Nephron (organoid): ENCODE results near the gene GPR156.

Source experiments
- H3K27ac Mint-ChIP-seq, 3 experiments: 2 replicates each; pipeline ENCODE4 v1.8.0; 2020; ENCODE audit warnings: mixed read lengths in 3 of 3, mild to moderate bottlenecking in 2 of 3, moderate library complexity in 1 of 3
- H3K27me3 Mint-ChIP-seq: 2 replicates; pipeline ENCODE4 v1.8.0; 2021; ENCODE audit warnings: low read depth, mild to moderate bottlenecking, moderate library complexity, mixed read lengths
- H3K36me3 Mint-ChIP-seq: 2 replicates; pipeline ENCODE4 v1.8.0; 2020; ENCODE audit warnings: low read depth, mixed read lengths
- H3K4me1 Mint-ChIP-seq: 2 replicates; pipeline ENCODE4 v1.8.0; 2020; ENCODE audit warnings: mixed read lengths
- H3K4me3 Mint-ChIP-seq, 3 experiments: 2 replicates each; pipeline ENCODE4 v1.8.0; 2020; ENCODE audit warnings: mild to moderate bottlenecking in 3 of 3, mixed read lengths in 3 of 3, moderate library complexity in 2 of 3
- H3K9me3 Mint-ChIP-seq: 2 replicates; pipeline ENCODE4 v1.8.0; 2020; ENCODE audit warnings: mixed read lengths
- TF ChIP-seq, protein P1 (sequence below), 3 experiments: fragments of 200-600 bp; sonication (generic); IDR thresholded peaks; one replicate each; pipeline ENCODE4 v1.5.0; 2021; ENCODE audit warnings: antibody characterized with exemption in 3 of 3; ENCODE audit not compliant: unreplicated experiment in 3 of 3

GPR156 gene

GRCh38 chr3:120148187-120148949, 136.7 kb downstream of the GPR156 start:
- Mint-ChIP-seq H3K9me3 (no peaks in the 10 kb centered on the region), H3K27me3 (peaks cover 5% of the 10 kb centered on the region), H3K4me1 (peaks cover 6% of the 10 kb centered on the region), H3K4me3 (no peak overlapping the region), H3K27ac (no peak overlapping the region), H3K36me3 (no peaks in the 10 kb centered on the region)
- TF ChIP-seq, protein P1, sequence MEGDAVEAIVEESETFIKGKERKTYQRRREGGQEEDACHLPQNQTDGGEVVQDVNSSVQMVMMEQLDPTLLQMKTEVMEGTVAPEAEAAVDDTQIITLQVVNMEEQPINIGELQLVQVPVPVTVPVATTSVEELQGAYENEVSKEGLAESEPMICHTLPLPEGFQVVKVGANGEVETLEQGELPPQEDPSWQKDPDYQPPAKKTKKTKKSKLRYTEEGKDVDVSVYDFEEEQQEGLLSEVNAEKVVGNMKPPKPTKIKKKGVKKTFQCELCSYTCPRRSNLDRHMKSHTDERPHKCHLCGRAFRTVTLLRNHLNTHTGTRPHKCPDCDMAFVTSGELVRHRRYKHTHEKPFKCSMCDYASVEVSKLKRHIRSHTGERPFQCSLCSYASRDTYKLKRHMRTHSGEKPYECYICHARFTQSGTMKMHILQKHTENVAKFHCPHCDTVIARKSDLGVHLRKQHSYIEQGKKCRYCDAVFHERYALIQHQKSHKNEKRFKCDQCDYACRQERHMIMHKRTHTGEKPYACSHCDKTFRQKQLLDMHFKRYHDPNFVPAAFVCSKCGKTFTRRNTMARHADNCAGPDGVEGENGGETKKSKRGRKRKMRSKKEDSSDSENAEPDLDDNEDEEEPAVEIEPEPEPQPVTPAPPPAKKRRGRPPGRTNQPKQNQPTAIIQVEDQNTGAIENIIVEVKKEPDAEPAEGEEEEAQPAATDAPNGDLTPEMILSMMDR (IDR thresholded peaks at IDR 0.05; ENCODE audit: unreplicated experiment in 3 of 3), result no peak

DNA sequence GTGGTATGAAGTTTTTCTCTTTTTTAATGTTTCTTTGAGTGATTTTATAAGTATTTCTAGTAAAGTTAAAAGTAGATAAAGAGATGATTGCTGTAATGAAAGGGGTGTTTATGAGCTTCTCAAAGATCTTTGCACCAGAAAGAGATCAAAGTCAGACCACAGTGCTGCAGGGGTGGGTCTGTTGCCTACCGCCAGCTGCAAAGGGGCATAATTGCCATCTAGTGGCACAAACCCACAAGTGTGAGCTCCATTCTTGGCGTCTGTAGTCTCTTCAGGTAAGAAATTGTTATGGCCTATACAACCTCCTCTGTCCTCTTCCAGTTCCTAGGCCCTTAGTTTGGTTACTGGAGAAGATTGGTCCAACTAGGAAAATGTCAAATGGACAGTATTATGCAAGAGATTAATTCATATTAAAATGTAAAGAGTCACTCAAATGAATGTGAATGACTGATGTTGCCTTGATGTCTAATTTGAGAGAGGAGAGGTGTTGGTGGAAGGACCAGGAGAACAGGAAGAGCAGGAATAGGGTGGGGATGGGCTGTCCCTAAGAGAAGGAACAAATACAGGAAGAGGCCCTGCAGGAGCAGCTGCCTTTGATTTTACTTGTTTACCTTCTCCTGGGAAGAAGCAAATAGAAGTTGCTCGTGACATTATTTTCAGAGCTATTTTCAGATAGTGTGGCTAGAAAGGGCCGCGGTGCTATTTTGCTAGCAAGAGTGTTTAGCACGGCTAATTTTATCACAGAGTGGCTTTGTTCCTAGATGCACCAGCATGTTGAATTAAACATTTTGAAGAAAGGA, 137.8 kb downstream of the GPR156 start:
- peaks cover 1% of the 10 kb centered on the region for H3K27me3 Mint-ChIP-seq
- TF ChIP-seq, protein P1 (IDR thresholded peaks at IDR 0.05; ENCODE audit: unreplicated experiment in 3 of 3), result no peak
- H3K4me3 Mint-ChIP-seq, result no peak overlapping the region
- no peaks in the 10 kb centered on the region for H3K9me3 Mint-ChIP-seq
- H3K4me1 Mint-ChIP-seq, result peaks cover 6% of the 10 kb centered on the region
- no peaks in the 10 kb centered on the region for H3K36me3 Mint-ChIP-seq
- H3K27ac Mint-ChIP-seq, result no peak overlapping the region

GRCh38 chr3:120145542-120146285, 139.3 kb downstream of the GPR156 start:
- Mint-ChIP-seq H3K4me1 (peaks cover 6% of the 10 kb centered on the region), H3K9me3 (no peaks in the 10 kb centered on the region), H3K4me3 (no peak overlapping the region), H3K27ac (no peak overlapping the region), H3K36me3 (no peaks in the 10 kb centered on the region), H3K27me3 (no peaks in the 10 kb centered on the region)
- TF ChIP-seq, protein P1 (IDR thresholded peaks at IDR 0.05; ENCODE audit: unreplicated experiment in 3 of 3), result no peak

DNA sequence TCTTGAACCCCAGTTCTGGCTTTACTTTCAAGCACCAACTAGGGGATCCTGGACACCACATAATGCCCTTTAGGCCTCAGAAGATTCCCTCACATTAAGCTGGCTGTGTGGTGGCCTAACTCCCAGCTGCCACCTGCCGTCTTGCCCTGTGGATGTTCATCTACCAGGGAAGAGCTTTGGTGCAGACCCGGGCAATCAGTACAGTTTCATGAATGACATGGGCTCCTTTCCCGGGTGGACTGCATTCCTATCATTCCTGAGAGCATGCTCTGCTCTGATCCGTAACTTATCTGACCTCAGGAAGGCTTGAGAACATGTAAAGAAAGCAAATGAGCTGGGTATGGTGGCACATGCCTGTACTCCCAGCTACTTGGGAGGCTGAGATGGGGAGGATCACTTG, 140.8 kb downstream of the GPR156 start:
- H3K4me3 Mint-ChIP-seq, result no peak overlapping the region
- H3K9me3 Mint-ChIP-seq, result no peaks in the 10 kb centered on the region
- peak overlapping the region in 2 of 3 experiments; percentile 11 to 51 for H3K27ac Mint-ChIP-seq
- peaks cover 6% of the 10 kb centered on the region for H3K4me1 Mint-ChIP-seq
- TF ChIP-seq, protein P1 (IDR thresholded peaks at IDR 0.05; ENCODE audit: unreplicated experiment in 3 of 3), result no peak
- no peaks in the 10 kb centered on the region for H3K27me3 Mint-ChIP-seq
- H3K36me3 Mint-ChIP-seq, result no peaks in the 10 kb centered on the region

DNA sequence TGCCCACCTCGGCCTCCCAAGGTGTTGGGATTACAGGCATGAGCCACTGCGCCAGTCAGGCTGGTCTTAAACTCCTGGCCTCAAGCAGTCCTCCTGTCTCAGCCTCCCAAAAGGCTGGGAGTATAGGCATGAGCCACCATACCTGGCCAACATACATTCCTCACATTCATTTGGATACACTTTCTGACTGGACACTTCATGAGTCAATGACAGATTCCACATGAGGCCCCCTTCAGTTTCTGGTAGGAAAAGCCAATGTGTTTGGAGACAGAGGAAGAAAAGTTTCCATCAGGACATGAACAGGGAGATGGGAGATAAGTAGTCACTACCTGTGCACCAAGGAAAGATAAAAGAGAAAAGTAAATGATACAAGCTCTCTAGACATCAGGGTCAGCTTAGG, 141.3 kb downstream of the GPR156 start:
- Mint-ChIP-seq H3K27me3 (no peaks in the 10 kb centered on the region), H3K4me3 (no peak overlapping the region), H3K36me3 (no peaks in the 10 kb centered on the region), H3K27ac (no peak overlapping the region), H3K4me1 (peaks cover 6% of the 10 kb centered on the region), H3K9me3 (no peaks in the 10 kb centered on the region)
- TF ChIP-seq, protein P1 (IDR thresholded peaks at IDR 0.05; ENCODE audit: unreplicated experiment in 3 of 3), result no peak
